OCI-LY1 (cell line): ENCODE data around the gene SUPT4H1.

Experiments
- H2AFZ ChIP-seq: fragments of 200-600 bp; sonication (generic), shearing (Covaris generic); 2 replicates; pipeline ENCODE4 v1.6.0; 2014; ENCODE audit warnings: antibody characterized with exemption, mild to moderate bottlenecking, low read length
- H3F3A ChIP-seq: fragments of 200-600 bp; sonication (generic), shearing (Covaris generic); 2 replicates; pipeline ENCODE4 v1.6.0; 2014; ENCODE audit warnings: mild to moderate bottlenecking, antibody characterized with exemption, low read length, moderate library complexity; ENCODE audit not compliant: insufficient read depth
- H3K27ac ChIP-seq: fragments of 200-600 bp; sonication (generic); 2 replicates; pipeline ENCODE4 v1.5.1; 2014; ENCODE audit warnings: low read length, mixed run types, mild to moderate bottlenecking, low read depth; ENCODE audit not compliant: poor library complexity, severe bottlenecking
- H3K27me3 ChIP-seq: fragments of 200-600 bp; sonication (generic); 2 replicates; pipeline ENCODE4 v1.6.0; 2014; ENCODE audit warnings: antibody characterized with exemption, mild to moderate bottlenecking, low read length, moderate library complexity; ENCODE audit not compliant: insufficient read depth
- H3K36me3 ChIP-seq: fragments of 200-600 bp; sonication (generic); 2 replicates; pipeline ENCODE4 v1.6.1; 2014; ENCODE audit warnings: mild to moderate bottlenecking, antibody characterized with exemption, low read length, moderate library complexity, mixed read lengths; ENCODE audit not compliant: insufficient read depth
- H3K4me1 ChIP-seq: fragments of 200-600 bp; sonication (generic); 2 replicates; pipeline ENCODE4 v1.5.1; 2014; ENCODE audit warnings: mild to moderate bottlenecking, low read length, moderate library complexity; ENCODE audit not compliant: insufficient read depth, severe bottlenecking
- H3K4me2 ChIP-seq: fragments of 200-600 bp; sonication (generic), shearing (Covaris generic); 2 replicates; pipeline ENCODE4 v1.6.1; 2014; ENCODE audit warnings: low read length
- H3K4me3 ChIP-seq: fragments of 200-600 bp; sonication (generic); 2 replicates; pipeline ENCODE4 v1.5.1; 2014; ENCODE audit warnings: low read length, low read depth, mild to moderate bottlenecking, mixed read lengths; ENCODE audit not compliant: poor library complexity, severe bottlenecking
- H3K79me2 ChIP-seq: fragments of 200-600 bp; shearing (Covaris generic); 2 replicates; pipeline ENCODE4 v1.6.1; 2016; ENCODE audit warnings: mixed run types, low read length, mixed read lengths; ENCODE audit not compliant: insufficient read depth
- H3K9ac ChIP-seq: fragments of 200-600 bp; sonication (generic), shearing (Covaris generic); 2 replicates; pipeline ENCODE4 v1.6.1; 2014; ENCODE audit warnings: mild to moderate bottlenecking, low read length, mixed read lengths
- H3K9me2 ChIP-seq: fragments of 200-600 bp; sonication (generic), shearing (Covaris generic); 2 replicates; pipeline ENCODE4 v1.6.1; 2014; ENCODE audit warnings: low read depth, mild to moderate bottlenecking, low read length, mixed read lengths
- H3K9me3 ChIP-seq: fragments of 200-600 bp; shearing (Covaris generic); 2 replicates; pipeline ENCODE4 v1.6.1; 2014; ENCODE audit warnings: low read length, mixed read lengths
- H4K20me1 ChIP-seq: fragments of 200-600 bp; sonication (generic), shearing (Covaris generic); 2 replicates; pipeline ENCODE4 v1.6.0; 2016; ENCODE audit warnings: mild to moderate bottlenecking, low read length; ENCODE audit not compliant: insufficient read depth
- CTCF ChIP-seq: fragments of 200-600 bp; sonication (generic), shearing (Covaris generic); IDR thresholded peaks from 2 replicates; pipeline ENCODE4 v1.5.1; 2017; ENCODE audit warnings: mild to moderate bottlenecking, antibody characterized with exemption, low read length, moderate library complexity, mixed read lengths
- EZH2 ChIP-seq: fragments of 200-600 bp; sonication (generic), shearing (Covaris generic); IDR thresholded peaks from 2 replicates; pipeline ENCODE4 v1.8.0; 2017; ENCODE audit warnings: borderline replicate concordance, mixed run types, mild to moderate bottlenecking, antibody characterized with exemption, low read length, moderate library complexity, mixed read lengths

The SUPT4H1 gene

DNA sequence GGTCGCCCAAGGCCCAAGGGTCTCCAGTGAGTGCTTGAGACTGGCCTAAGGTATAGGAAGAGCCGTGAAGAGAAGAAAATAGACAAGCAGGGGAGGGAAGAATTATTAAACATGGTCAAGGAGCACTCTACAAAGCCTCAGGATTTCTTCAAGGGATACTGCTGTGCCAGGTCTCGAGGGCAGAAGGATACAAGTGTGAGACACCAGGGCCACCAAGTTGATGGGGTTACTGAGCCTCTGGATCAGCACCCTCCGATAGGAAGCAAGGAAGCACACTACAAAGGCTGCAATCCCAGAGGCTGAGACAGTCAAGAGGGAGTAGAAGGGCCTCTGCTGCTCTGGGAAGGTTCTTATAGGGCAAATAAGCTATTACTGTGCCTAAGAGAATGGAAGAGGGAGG lies 6.5 kb downstream of the SUPT4H1 start:
- Histone ChIP-seq H3K9me2 (no peaks in the 10 kb centered on the region), H3F3A (no peaks in the 10 kb centered on the region), H3K4me3 (peak overlapping the region; percentile 60), H3K36me3 (peaks cover 76% of the 10 kb centered on the region), H3K9me3 (no peaks in the 10 kb centered on the region), H4K20me1 (no peaks in the 10 kb centered on the region), H3K27me3 (no peaks in the 10 kb centered on the region), H3K4me2 (peak overlapping the region; percentile 94), H2AFZ (no peak overlapping the region), H3K27ac (peak overlapping the region; percentile 99), H3K4me1 (peaks cover 60% of the 10 kb centered on the region), H3K9ac (peak overlapping the region; percentile 87), H3K79me2 (peaks cover 6% of the 10 kb centered on the region)
- TF ChIP-seq CTCF (no peak), EZH2 (no peak)

DNA sequence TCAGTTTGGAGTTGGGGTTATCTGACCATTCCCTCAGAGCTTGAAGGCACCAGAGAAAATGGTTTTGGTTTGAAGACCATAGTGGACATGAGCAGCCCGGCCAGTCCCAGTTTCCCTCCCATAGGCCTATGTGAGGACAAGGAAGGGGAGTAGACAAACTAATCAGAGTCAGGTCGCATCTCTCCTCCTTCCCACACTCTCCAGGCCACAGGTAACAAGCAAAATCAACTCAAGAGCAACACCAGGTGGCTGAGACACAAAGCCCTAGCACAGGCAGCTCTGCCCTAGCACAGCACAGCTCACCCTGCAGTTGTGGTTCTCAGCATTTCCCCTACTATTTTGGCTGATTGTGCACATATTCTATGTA lies 7.2 kb downstream of the SUPT4H1 start:
- peaks cover 75% of the 10 kb centered on the region for H3K36me3 ChIP-seq
- H2AFZ ChIP-seq = no peak overlapping the region
- H3K4me3 ChIP-seq = peak overlapping the region; percentile 60
- H3K27ac ChIP-seq = peak overlapping the region; percentile 99
- no peaks in the 10 kb centered on the region for H3K9me3 ChIP-seq
- H3K79me2 ChIP-seq = peaks cover 11% of the 10 kb centered on the region
- H4K20me1 ChIP-seq = no peaks in the 10 kb centered on the region
- H3K9ac ChIP-seq = peak overlapping the region; percentile 87
- peaks cover 68% of the 10 kb centered on the region for H3K4me1 ChIP-seq
- H3K4me2 ChIP-seq = peak overlapping the region; percentile 94
- no peaks in the 10 kb centered on the region for H3K27me3 ChIP-seq
- TF ChIP-seq EZH2 = no peak
- TF ChIP-seq CTCF = peak; percentile 83
- H3F3A ChIP-seq = no peaks in the 10 kb centered on the region
- no peaks in the 10 kb centered on the region for H3K9me2 ChIP-seq

GRCh38 chr17:58344047-58344790 lies 7.8 kb downstream of the SUPT4H1 start:
- Histone ChIP-seq H3K79me2 (peaks cover 11% of the 10 kb centered on the region), H2AFZ (no peak overlapping the region), H3K27ac (peak overlapping the region; percentile 99), H3K4me2 (peak overlapping the region; percentile 94), H3K27me3 (no peaks in the 10 kb centered on the region), H3K9me2 (no peaks in the 10 kb centered on the region), H4K20me1 (no peaks in the 10 kb centered on the region), H3K4me3 (peak overlapping the region; percentile 60), H3K9ac (peak overlapping the region; percentile 87), H3K4me1 (peaks cover 73% of the 10 kb centered on the region), H3K9me3 (no peaks in the 10 kb centered on the region), H3K36me3 (peaks cover 75% of the 10 kb centered on the region), H3F3A (no peaks in the 10 kb centered on the region)
- TF ChIP-seq EZH2 (no peak), CTCF (no peak)
